GM21723 (cell line): ENCODE data around the gene LMNB1.
A peak's percentile ranks its signal among the peaks of the same experiment; 100 is the strongest.
"Not testable (repeated sequence)": the region's sequence is repeated elsewhere in the genome, so short reads cannot be mapped to it uniquely, and the experiment has no call there.

ENCODE experiments used
- ATAC-seq: cut with Tn5 transposase; IDR thresholded peaks from one replicate; pipeline ENCODE4 v1.9.1; 2021; ENCODE audit warnings: mild to moderate bottlenecking, moderate library complexity; ENCODE audit not compliant: unreplicated experiment

Gene LMNB1

GRCh38 chr5:126778675-126779403 lies 1.9 kb downstream of the LMNB1 start:
- ATAC-seq: peak; percentile 7

DNA sequence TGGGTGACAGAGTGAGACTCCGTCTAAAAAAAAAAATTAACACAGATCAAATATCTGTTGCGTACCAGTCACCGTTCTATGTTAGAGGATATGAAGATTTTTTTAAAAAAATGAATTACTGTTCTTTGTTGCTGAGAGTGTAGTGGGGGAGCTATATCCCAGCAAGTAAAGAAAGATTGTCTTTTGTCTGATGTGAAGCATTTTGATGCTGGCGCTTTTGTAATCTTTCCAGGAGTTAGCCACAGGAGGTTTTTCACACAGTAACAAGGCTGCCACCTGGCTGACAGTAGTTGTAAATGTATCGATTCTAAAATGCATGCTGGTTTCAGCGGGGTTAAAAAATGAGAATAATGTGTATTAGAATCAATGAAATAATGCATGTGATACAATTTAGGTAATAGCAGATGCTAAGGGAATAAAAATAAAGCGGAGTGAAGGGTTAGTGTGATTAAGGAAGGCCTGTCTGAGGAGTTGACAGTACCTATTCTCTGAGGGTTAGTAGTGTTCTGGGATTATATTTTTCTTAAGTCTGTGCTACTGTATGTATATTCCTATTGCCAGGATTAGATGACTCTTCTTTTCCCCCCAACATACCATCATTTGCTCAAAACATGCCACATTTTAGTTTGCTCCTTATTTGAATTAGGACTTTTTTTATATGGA lies 3.4 kb downstream of the LMNB1 start:
- no peak for ATAC-seq

GRCh38 chr5:126788409-126788808 lies 11.5 kb downstream of the LMNB1 start:
- not testable (repeated sequence) for ATAC-seq

GRCh38 chr5:126793097-126793496 lies 16.2 kb downstream of the LMNB1 start:
- peak; percentile 40 for ATAC-seq

DNA sequence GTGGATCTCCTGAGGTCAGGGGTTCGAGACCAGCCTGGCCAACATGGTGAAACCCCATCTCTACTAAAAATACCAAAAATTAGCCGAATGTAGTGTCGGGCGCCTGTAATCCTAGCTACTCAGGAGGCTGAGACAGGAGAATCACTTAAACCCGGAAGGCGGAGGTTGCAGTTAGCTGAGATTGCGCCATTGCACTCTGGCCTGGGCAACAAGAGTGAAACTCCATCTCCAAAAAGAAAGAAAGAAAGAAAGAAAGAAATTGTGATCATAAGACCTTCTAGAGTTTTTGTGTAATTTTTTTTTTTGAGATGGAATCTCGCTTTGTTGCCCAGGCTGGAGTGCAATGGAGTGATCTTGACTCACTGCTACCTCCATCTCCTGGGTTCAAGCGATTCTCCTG lies 16.7 kb downstream of the LMNB1 start:
- ATAC-seq: not testable (repeated sequence)

GRCh38 chr5:126794157-126794828 lies 17.4 kb downstream of the LMNB1 start:
- ATAC-seq: no peak

GRCh38 chr5:126799780-126800179 lies 22.8 kb downstream of the LMNB1 start:
- ATAC-seq: no peak

- ATAC-seq: no peak
These were observed 24.4 kb downstream of the LMNB1 start for GRCh38 chr5:126801174-126801991.

DNA sequence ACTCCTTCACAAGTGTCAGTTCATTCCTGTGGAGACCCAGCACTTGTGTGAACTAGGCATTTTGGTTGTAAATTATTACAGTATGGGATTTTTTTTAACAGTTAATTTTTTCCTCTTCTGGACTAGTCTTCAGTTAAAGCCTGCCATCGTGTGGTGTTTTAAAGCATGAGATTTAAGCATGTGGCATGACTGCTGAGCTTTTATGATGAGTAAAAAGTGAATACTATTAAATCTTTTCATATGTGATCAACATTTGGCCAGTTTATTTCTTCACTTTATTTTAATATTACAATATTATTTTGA lies 25.0 kb downstream of the LMNB1 start:
- ATAC-seq: peak; percentile 60

DNA sequence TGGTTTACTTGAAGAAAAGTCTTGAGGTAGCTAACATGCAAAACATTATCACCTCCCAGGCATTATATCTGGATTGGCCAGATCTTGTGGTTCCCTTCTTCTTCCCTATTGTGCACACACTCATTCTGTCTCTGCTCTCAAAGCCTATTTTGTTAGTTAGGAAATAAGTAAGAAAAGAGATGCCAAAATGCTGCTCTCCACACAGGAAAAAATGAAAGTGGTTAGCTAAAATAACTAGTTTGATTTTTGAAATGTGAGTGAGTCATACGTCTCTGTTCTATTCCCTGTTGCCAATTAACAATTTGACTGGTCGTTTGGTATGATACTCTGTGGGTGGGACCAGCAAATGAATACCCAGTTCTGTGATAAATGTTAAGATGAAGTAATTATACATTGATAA lies 28.1 kb downstream of the LMNB1 start:
- no peak for ATAC-seq

GRCh38 chr5:126808521-126808988 lies 31.6 kb downstream of the LMNB1 start:
- ATAC-seq: peak; percentile 60

DNA sequence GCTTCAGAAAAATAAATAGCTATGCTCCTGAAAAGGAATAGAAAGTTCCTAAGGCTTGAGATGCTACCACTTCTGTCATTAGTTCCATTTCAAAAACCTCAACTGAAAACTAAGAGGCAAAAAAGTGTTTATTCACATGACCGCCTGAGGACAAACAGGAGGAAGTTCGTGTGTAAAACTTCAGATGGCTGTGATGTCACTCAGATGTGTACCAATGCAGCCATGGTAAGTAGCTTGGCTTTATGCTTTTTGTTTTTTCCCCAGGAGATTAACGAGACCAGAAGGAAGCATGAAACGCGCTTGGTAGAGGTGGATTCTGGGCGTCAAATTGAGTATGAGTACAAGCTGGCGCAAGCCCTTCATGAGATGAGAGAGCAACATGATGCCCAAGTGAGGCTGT lies 33.0 kb downstream of the LMNB1 start:
- no peak for ATAC-seq

DNA sequence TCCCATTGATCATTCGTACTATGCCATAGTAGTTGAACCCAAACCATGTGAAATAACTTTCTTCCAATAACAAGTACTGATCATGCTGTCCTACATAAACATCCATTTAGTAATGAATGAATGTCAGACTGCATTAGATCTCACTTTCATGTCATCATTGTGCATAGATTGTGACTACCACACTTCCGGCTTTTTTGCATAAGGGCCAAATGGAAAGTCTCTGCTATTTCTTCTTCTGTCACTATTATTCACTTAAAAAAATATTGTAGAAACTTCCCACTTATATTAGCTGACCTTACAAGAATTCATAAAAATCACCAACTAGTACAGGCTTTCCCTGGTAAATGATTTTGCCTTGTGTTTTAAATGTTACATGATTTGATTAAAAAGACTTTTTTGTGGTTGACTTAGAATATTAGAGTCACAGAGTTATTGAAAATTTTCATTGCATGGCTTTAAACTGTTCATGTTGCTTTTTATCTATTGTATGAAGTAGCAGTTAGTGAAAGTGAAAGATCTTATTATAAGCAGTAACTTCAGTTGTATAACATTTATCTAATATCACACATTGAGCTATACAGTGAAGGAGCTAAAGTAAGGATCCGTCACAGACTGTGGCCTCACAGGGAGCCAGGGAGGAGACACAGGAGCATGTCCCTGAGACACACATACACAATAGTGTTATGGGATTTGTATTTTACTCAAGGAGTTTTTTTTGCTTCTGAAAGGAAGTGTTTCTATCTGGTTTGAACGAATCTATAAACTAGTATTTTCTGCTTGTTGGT lies 33.9 kb downstream of the LMNB1 start:
- ATAC-seq: no peak

DNA sequence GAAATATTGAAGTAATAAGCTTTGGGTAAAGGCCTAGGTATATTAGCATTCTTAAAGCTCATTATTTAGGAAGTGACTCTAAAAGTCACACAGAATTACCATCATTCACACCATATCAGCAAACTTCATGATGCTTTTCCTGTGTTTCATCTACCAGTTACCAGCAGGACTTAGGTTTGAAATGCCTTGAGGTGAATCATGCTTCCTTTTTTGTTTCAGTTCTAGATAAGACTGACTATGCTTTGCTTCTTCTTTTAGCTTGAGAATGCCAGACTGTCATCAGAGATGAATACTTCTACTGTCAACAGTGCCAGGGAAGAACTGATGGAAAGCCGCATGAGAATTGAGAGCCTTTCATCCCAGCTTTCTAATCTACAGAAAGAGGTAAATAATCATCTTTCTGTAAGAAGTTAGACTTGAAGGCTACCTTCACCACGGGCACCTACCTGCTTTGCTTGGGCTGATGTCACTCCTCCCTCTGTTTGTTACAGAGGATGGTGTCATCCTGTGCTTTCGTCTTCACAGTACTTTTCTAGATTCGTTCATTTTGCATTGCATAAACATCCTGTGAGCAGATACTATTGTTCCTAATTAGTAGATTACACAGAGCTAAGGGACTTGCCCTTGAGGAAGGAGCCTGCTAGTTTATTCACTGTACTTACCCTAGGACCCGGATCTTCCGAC lies 34.7 kb downstream of the LMNB1 start:
- ATAC-seq: no peak

GRCh38 chr5:126812199-126812570 lies 35.2 kb downstream of the LMNB1 start:
- no peak for ATAC-seq

GRCh38 chr5:126813799-126814198 lies 36.9 kb downstream of the LMNB1 start:
- ATAC-seq: not testable (repeated sequence)

GRCh38 chr5:126814721-126815404 lies 37.9 kb downstream of the LMNB1 start:
- no peak for ATAC-seq

DNA sequence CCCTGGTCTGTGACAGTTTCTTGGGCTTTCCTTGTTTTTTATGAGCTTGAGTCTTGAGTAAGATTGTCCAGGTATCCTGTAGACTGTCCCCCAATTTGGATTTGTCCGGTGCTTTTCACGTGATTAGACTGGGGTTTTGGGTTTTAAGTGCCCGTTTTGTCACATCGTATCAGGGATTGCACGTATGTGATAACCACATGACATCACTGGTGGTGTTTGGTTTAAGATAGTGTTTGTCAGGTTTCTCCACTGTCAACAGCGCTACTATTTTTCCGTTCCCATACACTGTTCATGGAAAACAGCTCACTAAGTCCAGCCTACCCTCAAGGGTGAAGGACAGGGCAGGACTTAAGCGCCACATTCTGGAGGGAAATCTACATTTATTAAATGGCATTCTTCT lies 39.7 kb downstream of the LMNB1 start:
- no peak for ATAC-seq

DNA sequence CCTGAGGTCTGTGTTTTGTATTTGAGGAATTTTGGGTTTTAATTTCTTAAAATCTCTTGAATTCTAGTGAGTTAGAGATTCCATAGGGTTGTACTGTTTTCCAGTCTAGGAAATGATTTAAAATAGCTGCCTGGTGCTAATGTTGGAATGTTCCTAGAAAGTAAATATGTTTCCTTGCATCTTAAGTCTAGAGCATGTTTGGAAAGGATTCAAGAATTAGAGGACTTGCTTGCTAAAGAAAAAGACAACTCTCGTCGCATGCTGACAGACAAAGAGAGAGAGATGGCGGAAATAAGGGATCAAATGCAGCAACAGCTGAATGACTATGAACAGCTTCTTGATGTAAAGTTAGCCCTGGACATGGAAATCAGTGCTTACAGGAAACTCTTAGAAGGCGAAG lies 41.8 kb downstream of the LMNB1 start:
- no peak for ATAC-seq
